ENCODE results near the gene FBLN2. TPM values are rescaled to one million over a fixed set of nuclear protein-coding genes. Genes with fewer than 3 reads are reported as not detected.
A peak's percentile ranks its signal among the peaks of the same experiment; 100 is the strongest.

The FBLN2 gene
- total and polyA plus RNA-seq, 7 donors = 12.8 to 59.4 (median 24.9) TPM

- no peak overlapping the region for H3K27ac ChIP-seq
- no peaks in the 10 kb centered on the region for H3K36me3 ChIP-seq (ENCODE audit: insufficient read depth in 1 of 2, low read depth in 1 of 2)
- H3K27me3 ChIP-seq (ENCODE audit: insufficient read depth in 3 of 3, low read length in 2 of 3) = peaks cover 0 to 21% (median 0%) of the 10 kb centered on the region in 3 donors
- H3K4me3 ChIP-seq = no peak overlapping the region
- TF ChIP-seq CTCF (IDR thresholded peaks at IDR 0.05) = no peak
- no peak for ATAC-seq
- intact Hi-C loops (cut with DNase I) = no loop called here
- H3K4me1 ChIP-seq = no peaks in the 10 kb centered on the region
- DNase-seq = no peak
- WGBS, 3 donors = 87 to 91% (median 89%) methylated on average over 9 of the region's 9 CpGs
- no peaks in the 10 kb centered on the region for H3K9me3 ChIP-seq
These were observed 17.9 kb downstream of the FBLN2 start for GRCh38 chr3:13566769-13567310.

- no peak overlapping the region for H3K4me3 ChIP-seq
- H3K9me3 ChIP-seq = no peaks in the 10 kb centered on the region
- H3K36me3 ChIP-seq (ENCODE audit: insufficient read depth in 1 of 2, low read depth in 1 of 2) = no peaks in the 10 kb centered on the region
- TF ChIP-seq CTCF (IDR thresholded peaks at IDR 0.05) = no peak
- intact Hi-C loops (cut with DNase I) = no loop called here
- peaks cover 0 to 21% (median 0%) of the 10 kb centered on the region in 3 donors for H3K27me3 ChIP-seq (ENCODE audit: insufficient read depth in 3 of 3, low read length in 2 of 3)
- DNase-seq (peak in 1 of 2 donors; percentile 3), ATAC-seq (no peak)
- WGBS, 3 donors = 86 to 88% (median 87%) methylated on average over 20 of the region's 20 CpGs
- H3K27ac ChIP-seq = no peak overlapping the region
- no peaks in the 10 kb centered on the region for H3K4me1 ChIP-seq
These were observed 19.0 kb downstream of the FBLN2 start for GRCh38 chr3:13567684-13568514.

GRCh38 chr3:13568515-13569028 is 19.6 kb downstream of the FBLN2 start:
- Histone ChIP-seq H3K27me3 (ENCODE audit: insufficient read depth in 3 of 3, low read length in 2 of 3) (peaks cover 0 to 21% (median 0%) of the 10 kb centered on the region in 3 donors), H3K9me3 (no peaks in the 10 kb centered on the region), H3K27ac (peak overlapping the region; percentile 16), H3K4me3 (no peak overlapping the region), H3K36me3 (ENCODE audit: insufficient read depth in 1 of 2, low read depth in 1 of 2) (no peaks in the 10 kb centered on the region), H3K4me1 (no peaks in the 10 kb centered on the region)
- DNase-seq (peak in 1 of 2 donors; percentile 9), ATAC-seq (no peak)
- no peak for TF ChIP-seq CTCF (IDR thresholded peaks at IDR 0.05)
- intact Hi-C loops (cut with DNase I) = no loop called here
- WGBS, 3 donors = 85 to 87% (median 87%) methylated on average over 15 of the region's 15 CpGs

GRCh38 chr3:13569201-13569600 is 20.3 kb downstream of the FBLN2 start:
- intact Hi-C loops (cut with DNase I) = no loop called here
- 64 to 82% (median 70%) methylated on average over 7 of the region's 7 CpGs for WGBS, 3 donors
- DNase-seq = peak in 1 of 2 donors; percentile 12
- Histone ChIP-seq H3K9me3 (no peaks in the 10 kb centered on the region), H3K36me3 (ENCODE audit: insufficient read depth in 1 of 2, low read depth in 1 of 2) (no peaks in the 10 kb centered on the region), H3K27me3 (ENCODE audit: insufficient read depth in 3 of 3, low read length in 2 of 3) (peaks cover 0 to 21% (median 0%) of the 10 kb centered on the region in 3 donors), H3K27ac (peak overlapping the region; percentile 16), H3K4me1 (no peaks in the 10 kb centered on the region), H3K4me3 (no peak overlapping the region)
- ATAC-seq = no peak
- no peak for TF ChIP-seq CTCF (IDR thresholded peaks at IDR 0.05)
